Amniotic epithelial cell (primary cell): Measurements from ENCODE around the gene ADGRB3.
"Not testable (repeated sequence)": the region's sequence is repeated elsewhere in the genome, so short reads cannot be mapped to it uniquely, and the experiment has no call there.

ENCODE experiments used
- DNase-seq: peaks from one replicate; pipeline ENCODE4 v3.0.0-alpha.2; 2010; ENCODE audit warnings: low read depth

The ADGRB3 gene

GRCh38 chr6:68650142-68650541 lies 15.1 kb downstream of the ADGRB3 start:
- DNase-seq: no peak

- peak; percentile 35 for DNase-seq
These were observed 16.2 kb downstream of the ADGRB3 start for GRCh38 chr6:68651011-68651985.

GRCh38 chr6:68652117-68652536 lies 17.0 kb downstream of the ADGRB3 start:
- no peak for DNase-seq

- DNase-seq: no peak
These were observed 18.1 kb downstream of the ADGRB3 start for GRCh38 chr6:68653074-68653705.

- no peak for DNase-seq
These were observed 18.6 kb downstream of the ADGRB3 start for GRCh38 chr6:68653706-68654089.

GRCh38 chr6:68654134-68654533 lies 19.1 kb downstream of the ADGRB3 start:
- DNase-seq: no peak

GRCh38 chr6:68655028-68655427 lies 19.9 kb downstream of the ADGRB3 start:
- DNase-seq: no peak

GRCh38 chr6:68657374-68658139 lies 22.5 kb downstream of the ADGRB3 start:
- no peak for DNase-seq

- no peak for DNase-seq
These were observed 23.3 kb downstream of the ADGRB3 start for GRCh38 chr6:68658338-68658737.

- DNase-seq: no peak
These were observed 38.2 kb downstream of the ADGRB3 start for GRCh38 chr6:68673255-68673654.

GRCh38 chr6:68675548-68675947 lies 40.5 kb downstream of the ADGRB3 start:
- no peak for DNase-seq

GRCh38 chr6:68676094-68676493 lies 41.0 kb downstream of the ADGRB3 start:
- DNase-seq: not testable (repeated sequence)

GRCh38 chr6:68677058-68677457 lies 42.0 kb downstream of the ADGRB3 start:
- no peak for DNase-seq

GRCh38 chr6:68679399-68679798 lies 44.3 kb downstream of the ADGRB3 start:
- DNase-seq: no peak

- DNase-seq: no peak
These were observed 45.2 kb downstream of the ADGRB3 start for GRCh38 chr6:68680264-68680663.

GRCh38 chr6:68689910-68690309 lies 54.8 kb downstream of the ADGRB3 start:
- DNase-seq: no peak

- no peak for DNase-seq
These were observed 56.0 kb downstream of the ADGRB3 start for GRCh38 chr6:68691120-68691519.

GRCh38 chr6:68693271-68693670 lies 58.2 kb downstream of the ADGRB3 start:
- DNase-seq: no peak

GRCh38 chr6:68695403-68695802 lies 60.3 kb downstream of the ADGRB3 start:
- no peak for DNase-seq

- no peak for DNase-seq
These were observed 60.8 kb downstream of the ADGRB3 start for GRCh38 chr6:68695838-68696237.

- no peak for DNase-seq
These were observed 62.3 kb downstream of the ADGRB3 start for GRCh38 chr6:68697394-68697793.

GRCh38 chr6:68701159-68701558 lies 66.1 kb downstream of the ADGRB3 start:
- no peak for DNase-seq

GRCh38 chr6:68704485-68704884 lies 69.4 kb downstream of the ADGRB3 start:
- DNase-seq: no peak
